ENCODE results near the gene PFAS. TPM values are rescaled to one million over a fixed set of nuclear protein-coding genes. Genes with fewer than 3 reads are reported as not detected.
A peak's percentile ranks its signal among the peaks of the same experiment; 100 is the strongest.

The PFAS gene
- total RNA-seq, 2 experiments from 2014 or later = 43.6 to 45.9 TPM

DNA sequence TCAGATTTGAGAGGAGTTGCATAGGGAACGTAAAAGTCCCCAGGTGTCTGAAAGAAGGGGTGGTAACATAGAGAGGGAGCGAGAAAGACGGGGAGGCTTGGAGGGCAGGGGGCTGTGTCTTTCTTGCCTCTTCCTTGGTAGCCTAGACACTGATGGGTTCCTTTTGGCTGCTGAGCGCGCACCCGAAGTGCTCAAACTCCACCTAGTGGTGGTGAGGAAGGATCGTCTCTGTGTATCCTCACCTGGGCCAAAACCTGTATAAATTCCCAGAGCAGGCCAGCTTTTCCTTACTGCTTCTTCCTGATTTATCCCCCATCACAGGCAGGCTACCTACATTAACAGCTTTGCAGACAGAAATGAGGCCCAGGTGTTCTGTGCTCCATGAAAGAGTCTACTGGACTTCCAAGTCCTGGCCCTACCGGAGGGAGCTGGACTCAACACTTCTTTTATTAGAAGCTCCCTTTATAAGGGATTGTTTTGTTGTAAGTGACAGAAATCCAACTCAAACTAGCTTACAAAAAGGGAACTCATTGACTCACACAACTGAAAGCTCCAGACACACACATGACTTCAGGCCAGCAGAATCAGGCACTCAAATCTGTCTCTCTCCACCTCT lies 51.6 kb downstream of the PFAS start:
- ChIA-PET POLR2A (interaction anchor here (0.6 to 1.7 kb wide), 7 partner anchors 51 to 164 kb away, joined by 3 to 5 read pairs (median 4); partner anchors contain the start of genes CTC1 and PFAS), CTCF (interaction anchor here (0.6 to 2.5 kb wide), 26 partner anchors 10 to 445 kb away, joined by 3 to 16 read pairs (median 4); partner anchors contain the start of genes AURKB, CTC1, NDEL1 and PFAS)
- DNase-seq = peak; percentile 68
- Mint-ChIP-seq H3K4me1 (peaks cover 20% of the 10 kb centered on the region), H3K9me3 (no peaks in the 10 kb centered on the region), H3K27ac (no peak overlapping the region), H3K27me3 (no peaks in the 10 kb centered on the region), H3K4me3 (no peak overlapping the region), H3K36me3 (ENCODE audit: low read depth) (peaks cover 3% of the 10 kb centered on the region)

DNA sequence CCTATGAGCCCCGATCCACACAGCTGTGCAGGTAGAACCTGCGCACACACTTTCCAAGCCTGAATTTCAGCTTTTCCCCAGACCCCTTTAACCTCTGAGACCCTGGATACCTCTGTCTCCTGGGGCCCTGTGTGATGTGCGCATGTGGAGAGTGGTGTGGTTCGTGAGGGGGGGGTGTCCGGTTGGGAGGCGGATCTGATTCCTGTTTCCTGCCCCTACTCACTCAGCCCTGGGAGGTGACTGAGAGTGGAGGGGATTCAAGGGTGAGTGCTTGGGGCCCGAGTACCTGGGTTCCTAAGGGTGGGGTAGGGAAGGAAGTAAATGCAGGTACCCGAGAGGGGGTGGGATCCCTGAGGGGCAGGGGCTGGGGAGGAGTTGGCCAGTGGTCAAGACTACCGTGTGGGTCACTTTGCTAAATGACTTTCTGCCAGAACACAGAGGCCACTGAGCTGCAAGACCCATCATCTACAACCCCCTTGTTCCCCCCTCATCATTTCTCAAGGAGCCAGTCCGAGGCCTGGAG lies 61.6 kb downstream of the PFAS start:
- CTCF ChIA-PET = no interaction called here
- POLR2A ChIA-PET = no interaction called here
- no peak for DNase-seq
- peaks cover 3% of the 10 kb centered on the region for H3K4me1 Mint-ChIP-seq
- H3K27me3 Mint-ChIP-seq = peaks cover 11% of the 10 kb centered on the region
- no peak overlapping the region for H3K4me3 Mint-ChIP-seq
- no peaks in the 10 kb centered on the region for H3K36me3 Mint-ChIP-seq (ENCODE audit: low read depth)
- H3K27ac Mint-ChIP-seq = no peak overlapping the region
- no peaks in the 10 kb centered on the region for H3K9me3 Mint-ChIP-seq

GRCh38 chr17:8311131-8311790 lies 62.2 kb downstream of the PFAS start:
- Mint-ChIP-seq H3K27me3 (peaks cover 15% of the 10 kb centered on the region), H3K4me3 (no peak overlapping the region), H3K4me1 (peaks cover 3% of the 10 kb centered on the region), H3K36me3 (ENCODE audit: low read depth) (no peaks in the 10 kb centered on the region), H3K27ac (no peak overlapping the region), H3K9me3 (no peaks in the 10 kb centered on the region)
- no peak for DNase-seq
- POLR2A ChIA-PET = no interaction called here
- CTCF ChIA-PET = no interaction called here

DNA sequence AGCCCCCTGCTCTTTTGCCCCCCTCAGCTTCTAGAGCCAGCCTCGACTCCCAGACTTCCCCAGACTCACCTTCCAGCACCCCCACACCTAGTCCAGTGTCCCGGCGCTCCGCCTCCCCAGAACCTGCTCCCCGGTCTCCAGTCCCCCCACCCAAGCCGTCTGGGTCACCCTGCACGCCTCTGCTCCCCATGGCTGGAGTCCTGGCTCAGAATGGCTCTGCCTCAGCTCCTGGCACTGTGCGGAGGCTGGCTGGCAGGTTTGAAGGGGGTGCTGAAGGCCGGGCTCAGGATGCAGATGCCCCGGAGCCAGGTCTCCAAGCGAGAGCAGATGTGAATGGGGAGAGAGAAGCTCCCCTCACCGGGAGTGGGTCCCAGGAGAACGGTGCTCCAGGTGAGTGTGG lies 63.2 kb downstream of the PFAS start:
- DNase-seq = no peak
- H3K4me1 Mint-ChIP-seq = peaks cover 3% of the 10 kb centered on the region
- H3K9me3 Mint-ChIP-seq = no peaks in the 10 kb centered on the region
- H3K4me3 Mint-ChIP-seq = no peak overlapping the region
- ChIA-PET POLR2A (no interaction called here), CTCF (no interaction called here)
- H3K36me3 Mint-ChIP-seq (ENCODE audit: low read depth) = no peaks in the 10 kb centered on the region
- peaks cover 15% of the 10 kb centered on the region for H3K27me3 Mint-ChIP-seq
- no peak overlapping the region for H3K27ac Mint-ChIP-seq

DNA sequence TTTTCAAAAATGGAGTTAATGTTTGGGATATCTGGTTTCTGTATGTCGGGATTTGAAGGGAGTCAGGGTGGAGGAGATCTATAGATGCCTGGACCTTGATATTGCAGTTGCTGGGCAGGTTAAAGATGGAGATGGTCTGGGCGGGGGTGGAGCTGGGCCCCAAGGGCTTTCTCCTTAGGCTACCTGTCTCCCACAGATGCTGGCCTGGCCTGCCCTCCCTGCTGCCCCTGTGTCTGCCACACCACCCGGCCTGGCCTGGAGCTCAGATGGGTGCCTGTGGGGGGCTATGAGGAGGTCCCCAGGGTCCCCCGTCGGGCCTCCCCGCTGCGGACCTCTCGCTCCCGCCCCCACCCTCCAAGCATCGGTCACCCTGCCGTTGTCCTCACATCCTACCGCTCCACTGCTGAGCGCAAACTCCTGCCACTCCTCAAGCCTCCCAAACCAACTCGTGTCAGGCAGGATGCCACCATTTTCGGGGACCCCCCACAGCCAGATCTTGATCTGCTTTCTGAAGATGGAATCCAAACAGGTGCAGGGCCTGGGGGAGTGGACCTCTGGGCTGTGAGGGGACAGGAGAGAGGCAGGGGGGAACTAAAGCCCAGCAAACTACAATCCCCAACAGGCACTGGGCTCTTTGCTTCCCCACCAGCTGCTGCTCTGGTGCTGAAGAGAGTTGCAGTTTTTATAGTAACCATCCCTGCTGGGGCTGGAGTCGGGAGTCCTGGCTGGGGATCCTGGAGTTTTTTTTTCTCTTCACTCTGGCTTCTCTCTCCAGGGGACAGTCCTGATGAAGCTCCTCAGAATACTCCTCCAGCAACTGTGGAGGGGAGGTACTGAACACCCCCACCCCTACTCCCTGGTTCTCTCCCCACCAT lies 63.9 kb downstream of the PFAS start:
- no peak overlapping the region for H3K27ac Mint-ChIP-seq

GRCh38 chr17:8314797-8315763 lies 66.0 kb downstream of the PFAS start:
- Mint-ChIP-seq H3K9me3 (no peaks in the 10 kb centered on the region), H3K36me3 (ENCODE audit: low read depth) (no peaks in the 10 kb centered on the region), H3K27ac (no peak overlapping the region), H3K27me3 (peaks cover 15% of the 10 kb centered on the region), H3K4me3 (no peak overlapping the region), H3K4me1 (peaks cover 2% of the 10 kb centered on the region)
- no peak for DNase-seq
- CTCF ChIA-PET = interaction anchor here (0.6 kb wide), 1 partner anchor 177 kb away, joined by 3 read pairs; no protein-coding TSS in a partner anchor
- POLR2A ChIA-PET = no interaction called here

More for the DNA sequence above, 63.9 kb downstream of the PFAS start:
- Mint-ChIP-seq H3K9me3 (no peaks in the 10 kb centered on the region), H3K4me3 (no peak overlapping the region), H3K4me1 (peaks cover 3% of the 10 kb centered on the region), H3K27me3 (peaks cover 15% of the 10 kb centered on the region), H3K36me3 (ENCODE audit: low read depth) (no peaks in the 10 kb centered on the region)
- ChIA-PET POLR2A (no interaction called here), CTCF (interaction anchor here (0.7 kb wide), 1 partner anchor 167 kb away, joined by 3 read pairs; no protein-coding TSS in a partner anchor)
- DNase-seq = no peak

GRCh38 chr17:8315764-8316217 lies 66.7 kb downstream of the PFAS start:
- DNase-seq = no peak
- Mint-ChIP-seq H3K9me3 (no peaks in the 10 kb centered on the region), H3K27me3 (peaks cover 15% of the 10 kb centered on the region), H3K4me1 (no peaks in the 10 kb centered on the region), H3K4me3 (no peak overlapping the region), H3K36me3 (ENCODE audit: low read depth) (no peaks in the 10 kb centered on the region), H3K27ac (no peak overlapping the region)
- POLR2A ChIA-PET = no interaction called here
- CTCF ChIA-PET = no interaction called here

DNA sequence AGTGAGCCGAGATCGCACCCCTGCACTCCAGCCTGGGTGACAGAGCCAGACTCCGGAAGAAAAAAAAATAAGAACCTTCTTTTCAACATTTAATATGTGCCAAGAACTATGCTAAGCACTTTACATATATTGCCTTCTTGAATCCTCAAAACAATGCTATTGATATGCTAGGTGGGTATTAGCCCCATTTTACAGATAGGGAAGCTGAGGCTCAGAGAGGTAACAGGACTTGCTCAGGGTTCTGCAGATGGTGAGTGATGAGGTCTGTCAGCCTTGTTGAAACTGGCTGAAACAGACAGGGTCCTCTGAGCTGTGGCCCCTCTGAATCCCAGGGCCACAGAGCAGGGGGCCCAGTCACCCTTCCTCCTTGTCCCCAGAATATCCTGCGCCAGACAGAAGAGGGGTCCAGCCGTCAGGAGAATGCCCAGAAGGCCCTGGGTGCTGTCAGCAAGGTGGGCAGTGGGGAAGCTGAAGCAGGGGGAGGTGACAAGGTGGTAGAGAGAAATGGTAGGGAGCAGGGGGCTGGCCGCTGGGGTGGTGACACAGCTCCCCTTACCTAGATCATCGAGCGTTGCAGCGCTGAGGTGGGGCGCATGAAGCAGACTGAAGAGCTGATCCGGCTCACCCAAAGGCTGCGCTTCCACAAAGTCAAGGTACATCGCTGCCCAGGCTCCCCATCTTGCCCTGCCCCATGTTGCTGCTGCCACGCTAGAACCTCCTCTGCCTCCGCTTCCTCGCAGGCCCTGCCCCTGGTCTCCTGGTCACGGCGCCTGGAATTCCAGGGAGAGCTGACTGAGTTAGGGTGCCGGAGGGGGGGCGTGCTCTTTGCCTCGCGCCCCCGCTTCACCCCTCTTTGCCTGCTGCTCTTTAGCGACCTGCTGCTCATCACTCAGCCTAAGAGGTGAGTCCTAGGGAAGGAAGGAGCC lies 69.2 kb downstream of the PFAS start:
- Mint-ChIP-seq H3K27ac (no peak overlapping the region), H3K4me1 (no peaks in the 10 kb centered on the region), H3K9me3 (no peaks in the 10 kb centered on the region), H3K27me3 (peaks cover 12% of the 10 kb centered on the region), H3K36me3 (ENCODE audit: low read depth) (no peaks in the 10 kb centered on the region), H3K4me3 (no peak overlapping the region)
- ChIA-PET POLR2A (no interaction called here), CTCF (no interaction called here)
- no peak for DNase-seq

Other genes with a start within 250 kb of the PFAS start
- gene GUCY2D, start 246.7 kb upstream of the PFAS start, total RNA-seq = not detected
- gene ALOX15B, start 210.2 kb upstream of the PFAS start, total RNA-seq = not detected
- under 1 TPM; 0.20 to 0.38 TPM for gene ALOX12B, start 161.6 kb upstream of the PFAS start, total RNA-seq
- not detected for gene ALOXE3, start 130.8 kb upstream of the PFAS start, total RNA-seq
- 1 to 10 TPM; 1.4 to 1.5 TPM for gene HES7, start 125.2 kb upstream of the PFAS start, total RNA-seq
- 10 to 100 TPM; 53.5 to 56.6 TPM for gene PER1, start 96.9 kb upstream of the PFAS start, total RNA-seq
- 10 to 100 TPM; 75.2 to 79.1 TPM for gene VAMP2, start 86.3 kb upstream of the PFAS start, total RNA-seq
- 10 to 100 TPM; 49.7 to 53.9 TPM for gene TMEM107, start 72.9 kb upstream of the PFAS start, total RNA-seq
- gene BORCS6, start 59.1 kb upstream of the PFAS start, total RNA-seq = 10 to 100 TPM; 16.3 to 17.0 TPM
- 100 to 1,000 TPM; 160 to 167 TPM for gene AURKB, start 38.7 kb upstream of the PFAS start, total RNA-seq
- gene CTC1, start 1.2 kb upstream of the PFAS start, total RNA-seq = 100 to 1,000 TPM; 116 to 120 TPM
- 10 to 100 TPM; 45.4 to 49.4 TPM for gene RANGRF, start 39.4 kb downstream of the PFAS start, total RNA-seq
- 10 to 100 TPM; 11.8 to 12.0 TPM for gene SLC25A35, start 46.1 kb downstream of the PFAS start, total RNA-seq
- gene ARHGEF15, start 61.0 kb downstream of the PFAS start, total RNA-seq = not detected
- gene ODF4, start 90.6 kb downstream of the PFAS start, total RNA-seq = not detected
- gene RPL26, start 133.9 kb downstream of the PFAS start, total RNA-seq = 1,000 to 10,000 TPM; 1,912 to 1,913 TPM
- gene RNF222, start 148.5 kb downstream of the PFAS start, total RNA-seq = under 1 TPM in 1 of 2 experiments, not detected in 1; 0.18 TPM
- 10 to 100 TPM; 63.5 to 64.0 TPM for gene NDEL1, start 186.6 kb downstream of the PFAS start, total RNA-seq